Progenitor cell of endocrine pancreas (in vitro differentiated cells): ENCODE data around the gene VWA3B. TPM values are rescaled to one million over a fixed set of nuclear protein-coding genes. Genes with fewer than 3 reads are reported as not detected.
"Not testable (repeated sequence)": the region's sequence is repeated elsewhere in the genome, so short reads cannot be mapped to it uniquely, and the experiment has no call there.

Source experiments
- DNase-seq: peaks from one replicate; pipeline ENCODE4 v3.0.0; 2021; ENCODE audit warnings: low spot score; ENCODE audit not compliant: unreplicated experiment
- H3K27ac Mint-ChIP-seq: 2 replicates; pipeline ENCODE4 v1.8.0; 2021; ENCODE audit warnings: mild to moderate bottlenecking, moderate library complexity, mixed read lengths
- H3K27me3 Mint-ChIP-seq: 2 replicates; pipeline ENCODE4 v1.8.0; 2021; ENCODE audit warnings: mixed read lengths
- H3K36me3 Mint-ChIP-seq: 2 replicates; pipeline ENCODE4 v1.8.0; 2022; ENCODE audit warnings: mixed read lengths; ENCODE audit not compliant: insufficient read depth
- H3K4me1 Mint-ChIP-seq: 2 replicates; pipeline ENCODE4 v1.8.0; 2021; ENCODE audit warnings: low read depth, mixed read lengths
- H3K4me3 Mint-ChIP-seq: 2 replicates; pipeline ENCODE4 v1.8.0; 2021; ENCODE audit warnings: low read depth, mild to moderate bottlenecking, moderate library complexity, mixed read lengths
- H3K9me3 Mint-ChIP-seq: 2 replicates; pipeline ENCODE4 v1.8.0; 2021; ENCODE audit warnings: low read depth, mixed read lengths
- total RNA-seq: library from RNA; stranded (reverse); gene quantifications from 2 replicates; pipeline ENCODE4 v1.2.1, GENCODE V29; 2021
- TF ChIP-seq, protein P1 (sequence below): fragments of 200-600 bp; sonication (generic); IDR thresholded peaks from one replicate; pipeline ENCODE4 v1.5.0; 2021; ENCODE audit warnings: antibody characterized with exemption, mild to moderate bottlenecking; ENCODE audit not compliant: unreplicated experiment

The VWA3B gene
- total RNA-seq, 1 donor from 2014 or later, result 0.12 TPM

DNA sequence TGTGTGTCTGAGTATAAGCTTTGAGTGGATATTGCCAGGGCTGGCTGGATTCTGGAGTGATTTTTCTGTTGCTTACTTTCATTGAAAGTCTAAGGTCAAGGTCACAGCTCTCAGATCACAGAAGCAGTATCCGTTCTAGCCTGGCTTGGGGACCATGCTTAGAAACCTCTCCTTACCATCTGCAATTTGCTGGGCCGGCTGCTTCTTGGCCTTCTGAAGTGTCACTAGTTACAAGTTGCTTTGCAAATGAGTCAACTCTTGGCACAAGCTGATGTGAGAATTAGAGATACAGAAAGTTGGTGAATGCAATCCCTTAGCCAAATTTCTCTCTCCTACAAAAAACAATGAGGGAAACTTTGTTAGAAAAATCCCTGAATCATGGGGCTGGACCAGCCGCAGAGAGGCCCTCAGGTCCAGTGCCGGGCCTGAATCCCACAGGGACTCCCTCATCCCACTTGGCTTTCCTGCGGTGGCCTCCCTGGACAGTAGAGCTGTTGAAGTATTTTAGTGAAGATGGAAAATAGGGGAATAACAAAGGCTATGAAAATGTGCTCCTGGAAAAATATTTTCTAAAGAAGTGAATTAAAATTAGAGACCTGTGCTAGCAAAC is 166.6 kb downstream of the VWA3B start:
- Mint-ChIP-seq H3K27me3 (no peaks in the 10 kb centered on the region), H3K9me3 (peaks cover 5% of the 10 kb centered on the region), H3K4me3 (no peak overlapping the region), H3K36me3 (no peaks in the 10 kb centered on the region), H3K4me1 (no peaks in the 10 kb centered on the region), H3K27ac (no peak overlapping the region)
- TF ChIP-seq, protein P1, sequence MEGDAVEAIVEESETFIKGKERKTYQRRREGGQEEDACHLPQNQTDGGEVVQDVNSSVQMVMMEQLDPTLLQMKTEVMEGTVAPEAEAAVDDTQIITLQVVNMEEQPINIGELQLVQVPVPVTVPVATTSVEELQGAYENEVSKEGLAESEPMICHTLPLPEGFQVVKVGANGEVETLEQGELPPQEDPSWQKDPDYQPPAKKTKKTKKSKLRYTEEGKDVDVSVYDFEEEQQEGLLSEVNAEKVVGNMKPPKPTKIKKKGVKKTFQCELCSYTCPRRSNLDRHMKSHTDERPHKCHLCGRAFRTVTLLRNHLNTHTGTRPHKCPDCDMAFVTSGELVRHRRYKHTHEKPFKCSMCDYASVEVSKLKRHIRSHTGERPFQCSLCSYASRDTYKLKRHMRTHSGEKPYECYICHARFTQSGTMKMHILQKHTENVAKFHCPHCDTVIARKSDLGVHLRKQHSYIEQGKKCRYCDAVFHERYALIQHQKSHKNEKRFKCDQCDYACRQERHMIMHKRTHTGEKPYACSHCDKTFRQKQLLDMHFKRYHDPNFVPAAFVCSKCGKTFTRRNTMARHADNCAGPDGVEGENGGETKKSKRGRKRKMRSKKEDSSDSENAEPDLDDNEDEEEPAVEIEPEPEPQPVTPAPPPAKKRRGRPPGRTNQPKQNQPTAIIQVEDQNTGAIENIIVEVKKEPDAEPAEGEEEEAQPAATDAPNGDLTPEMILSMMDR, result no peak
- DNase-seq, result no peak

DNA sequence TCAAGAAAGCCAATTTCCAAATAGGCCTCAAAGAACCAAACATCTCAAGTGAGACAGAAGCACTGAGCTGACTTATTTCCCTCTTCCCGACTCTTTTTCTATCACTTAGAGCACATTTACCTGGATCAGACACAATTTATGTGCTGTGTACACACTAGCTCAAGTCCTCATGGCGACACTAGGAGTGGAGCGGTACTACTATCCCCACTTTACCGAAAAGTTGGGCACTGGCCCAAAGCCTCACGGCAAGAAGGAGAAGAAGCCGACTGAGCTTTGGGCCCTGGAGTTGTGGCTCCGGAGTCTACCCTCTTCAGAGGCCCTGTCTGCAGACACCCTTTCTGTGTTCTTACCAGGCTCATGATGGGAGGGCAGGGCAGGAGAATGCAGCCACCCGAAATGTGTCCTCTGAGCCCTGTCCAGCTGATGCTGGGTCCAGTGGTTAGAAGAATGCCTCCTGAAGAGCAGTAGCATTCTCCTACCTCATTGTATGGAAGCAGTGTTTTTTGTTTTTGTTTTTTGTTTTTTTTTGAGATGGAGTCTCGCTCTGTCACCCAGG is 167.6 kb downstream of the VWA3B start:
- no peak for DNase-seq
- Mint-ChIP-seq H3K27me3 (no peaks in the 10 kb centered on the region), H3K27ac (no peak overlapping the region), H3K9me3 (peaks cover 5% of the 10 kb centered on the region), H3K4me3 (no peak overlapping the region), H3K4me1 (no peaks in the 10 kb centered on the region), H3K36me3 (no peaks in the 10 kb centered on the region)
- TF ChIP-seq, protein P1, result no peak

DNA sequence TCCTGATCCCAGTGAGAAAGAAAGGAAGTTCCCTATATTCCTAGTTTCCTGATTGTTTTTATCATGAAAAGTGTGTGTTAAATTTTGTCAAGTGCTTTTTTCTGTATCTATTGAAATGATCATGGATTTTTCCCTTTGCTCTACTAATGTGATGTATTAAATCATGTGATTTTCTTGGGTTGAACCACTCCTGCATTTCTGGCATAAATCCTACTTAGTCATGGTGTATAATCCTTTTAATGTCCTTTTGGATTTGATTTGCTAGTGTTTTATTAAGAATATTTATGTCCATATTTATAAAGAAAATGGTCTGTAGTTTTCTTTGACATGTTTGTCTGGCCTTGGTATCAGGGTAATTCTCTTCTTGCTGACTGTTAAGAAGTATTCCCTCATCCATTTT is 171.9 kb downstream of the VWA3B start:
- Mint-ChIP-seq H3K4me1 (no peaks in the 10 kb centered on the region), H3K36me3 (no peaks in the 10 kb centered on the region), H3K27ac (no peak overlapping the region), H3K27me3 (no peaks in the 10 kb centered on the region), H3K9me3 (peaks cover 24% of the 10 kb centered on the region), H3K4me3 (no peak overlapping the region)
- TF ChIP-seq, protein P1, result no peak
- DNase-seq, result no peak

DNA sequence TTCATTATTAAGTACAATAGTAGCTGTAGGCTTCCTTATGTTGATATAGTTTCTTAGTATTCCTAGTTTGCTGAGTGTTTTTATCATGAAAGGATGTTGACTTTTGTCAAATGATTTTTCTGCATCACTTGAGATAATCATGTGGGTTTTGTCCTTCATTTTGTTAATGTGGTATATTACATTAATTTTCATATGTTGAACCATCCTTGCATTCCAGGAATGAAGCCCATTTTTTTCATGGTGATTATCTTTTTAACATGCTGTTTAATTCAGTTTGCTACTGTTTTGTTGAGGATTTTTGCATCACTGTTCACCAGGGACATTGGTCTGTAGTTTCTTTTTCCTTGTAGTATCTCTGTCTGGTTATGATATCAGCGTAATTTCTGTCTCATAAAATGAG is 176.4 kb downstream of the VWA3B start:
- no peaks in the 10 kb centered on the region for H3K27me3 Mint-ChIP-seq
- TF ChIP-seq, protein P1, result no peak
- H3K9me3 Mint-ChIP-seq, result peaks cover 32% of the 10 kb centered on the region
- no peaks in the 10 kb centered on the region for H3K36me3 Mint-ChIP-seq
- H3K4me1 Mint-ChIP-seq, result no peaks in the 10 kb centered on the region
- no peak overlapping the region for H3K27ac Mint-ChIP-seq
- DNase-seq, result no peak
- no peak overlapping the region for H3K4me3 Mint-ChIP-seq

DNA sequence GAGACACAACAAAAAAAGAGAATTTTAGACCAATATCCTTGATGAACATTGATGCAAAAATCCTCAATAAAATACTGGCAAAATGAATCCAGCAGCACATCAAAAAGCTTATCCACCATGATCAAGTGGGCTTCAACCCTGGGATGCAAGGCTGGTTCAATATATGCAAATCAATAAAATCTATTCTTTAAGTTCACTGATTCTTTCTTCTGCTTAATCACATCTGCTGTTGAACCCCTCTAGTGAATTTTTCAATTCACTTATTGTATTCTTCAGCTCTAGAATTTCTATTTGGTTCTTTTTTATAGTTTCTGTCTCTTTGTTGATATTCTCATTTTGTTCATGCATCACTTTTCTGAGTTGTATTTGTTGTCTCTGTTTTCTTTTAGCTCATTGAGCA is 181.3 kb downstream of the VWA3B start:
- not testable (repeated sequence) for H3K27me3 Mint-ChIP-seq, H3K27ac Mint-ChIP-seq, H3K36me3 Mint-ChIP-seq, DNase-seq, H3K4me1 Mint-ChIP-seq, H3K4me3 Mint-ChIP-seq
- peaks cover 15% of the 10 kb centered on the region for H3K9me3 Mint-ChIP-seq

DNA sequence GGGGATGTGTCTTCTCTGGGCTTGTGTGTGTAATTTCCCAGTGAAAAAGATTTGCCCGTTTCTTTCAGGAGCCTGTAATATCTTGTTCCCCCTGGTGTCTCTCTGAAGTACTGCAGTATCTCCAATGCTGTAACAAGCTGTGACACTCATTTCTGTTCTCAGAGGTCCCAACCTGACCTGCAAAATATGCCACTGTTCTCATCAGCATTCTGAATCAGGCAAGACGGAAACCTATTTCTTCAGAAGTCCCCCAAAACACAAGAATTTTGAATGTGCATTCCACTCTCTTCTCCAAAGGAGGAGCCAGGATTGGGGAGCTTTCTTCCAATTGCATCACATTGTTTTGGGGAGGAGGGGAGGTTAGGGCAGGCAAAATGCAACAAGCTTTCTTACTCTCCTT is 182.3 kb downstream of the VWA3B start:
- DNase-seq, result no peak
- TF ChIP-seq, protein P1, result peak; percentile 68
- H3K4me3 Mint-ChIP-seq, result no peak overlapping the region
- H3K9me3 Mint-ChIP-seq, result peaks cover 5% of the 10 kb centered on the region
- no peak overlapping the region for H3K27ac Mint-ChIP-seq
- peaks cover 5% of the 10 kb centered on the region for H3K4me1 Mint-ChIP-seq
- H3K27me3 Mint-ChIP-seq, result no peaks in the 10 kb centered on the region
- H3K36me3 Mint-ChIP-seq, result no peaks in the 10 kb centered on the region
